HPDE6-E6E7 (cell line): Measurements from ENCODE around the gene TM2D3.

ENCODE experiments used
- DNase-seq: peaks from one replicate; pipeline ENCODE4 v3.0.0; 2011; ENCODE audit warnings: missing footprints; ENCODE audit errors: extremely low spot score

Gene TM2D3

GRCh38 chr15:101652098-101652785, at the start of gene TM2D3:
Gene TM2D3 (minus strand): TSS chr15:101652381. CDS start chr15:101652361, 20 bp downstream.
- peak; percentile 82 for DNase-seq

- DNase-seq: no peak
Observed at GRCh38 chr15:101698314-101698713, 46.1 kb upstream of the TM2D3 start.

GRCh38 chr15:101697488-101697887, 45.3 kb upstream of the TM2D3 start:
- no peak for DNase-seq

- no peak for DNase-seq
Observed at GRCh38 chr15:101696829-101697228, 44.6 kb upstream of the TM2D3 start.

GRCh38 chr15:101694261-101694660, 42.1 kb upstream of the TM2D3 start:
- DNase-seq: no peak

GRCh38 chr15:101692801-101693598, 40.8 kb upstream of the TM2D3 start:
- DNase-seq: peak; percentile 81

- DNase-seq: no peak
Observed at GRCh38 chr15:101689901-101690300, 37.7 kb upstream of the TM2D3 start.

GRCh38 chr15:101686718-101687117, 34.5 kb upstream of the TM2D3 start:
- DNase-seq: no peak

- DNase-seq: no peak
Observed at GRCh38 chr15:101684877-101685276, 32.7 kb upstream of the TM2D3 start.

- DNase-seq: no peak
Observed at GRCh38 chr15:101684384-101684783, 32.2 kb upstream of the TM2D3 start.

GRCh38 chr15:101679806-101680205, 27.6 kb upstream of the TM2D3 start:
- DNase-seq: no peak

GRCh38 chr15:101676921-101677329, 24.7 kb upstream of the TM2D3 start:
- no peak for DNase-seq

- no peak for DNase-seq
Observed at GRCh38 chr15:101675796-101676582, 23.8 kb upstream of the TM2D3 start.

GRCh38 chr15:101675015-101675414, 22.8 kb upstream of the TM2D3 start:
- no peak for DNase-seq

GRCh38 chr15:101672298-101672697, 20.1 kb upstream of the TM2D3 start:
- DNase-seq: no peak

- no peak for DNase-seq
Observed at GRCh38 chr15:101669744-101670143, 17.6 kb upstream of the TM2D3 start.

GRCh38 chr15:101667881-101668280, 15.7 kb upstream of the TM2D3 start:
- no peak for DNase-seq

GRCh38 chr15:101664303-101664913, 12.2 kb upstream of the TM2D3 start:
- DNase-seq: no peak

GRCh38 chr15:101662203-101662602, 10.0 kb upstream of the TM2D3 start:
- no peak for DNase-seq

- DNase-seq: no peak
Observed at GRCh38 chr15:101660005-101660404, 7.8 kb upstream of the TM2D3 start.

- no peak for DNase-seq
Observed at GRCh38 chr15:101657968-101658784, 6.0 kb upstream of the TM2D3 start.
